OCI-LY7 (cell line): ENCODE results near the gene RASA2. TPM values are rescaled to one million over a fixed set of nuclear protein-coding genes. Genes with fewer than 3 reads are reported as not detected.

ENCODE experiments used
- Bru-seq: library from RNA; stranded (reverse); fragments of 400-500 nt; gene quantifications from one replicate; lab custom pipeline; 2021; lab: Mats Ljungman, UMichigan
- BruChase-seq, 2 experiments: library from RNA; stranded (reverse); fragments of 400-500 nt; gene quantifications; one replicate each; lab custom pipeline; 2021; lab: Mats Ljungman, UMichigan
- BruUV-seq: library from RNA; stranded (reverse); fragments of 400-500 nt; replicated peaks from 2 replicates; lab custom pipeline; 2021; lab: Mats Ljungman, UMichigan
- CTCF ChIA-PET: fragments of 300-600 bp; sonication (Branson Sonifier 250); formaldehyde crosslinking; loops from one replicate; lab custom pipeline; 2022; ENCODE audit warnings: antibody characterized with exemption; ENCODE audit not compliant: unreplicated experiment; lab: Charles Lee
- POLR2A ChIA-PET: fragments of 300-600 bp; sonication (Branson Sonifier 250); formaldehyde crosslinking; loops from one replicate; lab custom pipeline; 2022; ENCODE audit warnings: antibody characterized with exemption; lab: Charles Lee
- DNase-seq: peaks from one replicate; pipeline ENCODE4 v3.0.0-alpha.2; 2015; ENCODE audit warnings: low spot score
- H2AFZ ChIP-seq: fragments of 200-600 bp; sonication (generic), shearing (Covaris generic); 2 replicates; pipeline ENCODE4 v1.6.1; 2014; ENCODE audit warnings: mild to moderate bottlenecking, antibody characterized with exemption, low read length, moderate library complexity
- H3K27ac ChIP-seq: fragments of 200-600 bp; sonication (generic); 2 replicates; pipeline ENCODE4 v1.5.1; 2014; ENCODE audit warnings: mixed run types, low read depth, mild to moderate bottlenecking, moderate library complexity, low read length, inconsistent platforms; ENCODE audit not compliant: poor library complexity, severe bottlenecking
- H3K36me3 ChIP-seq: fragments of 200-600 bp; sonication (generic); 2 replicates; pipeline ENCODE4 v1.6.1; 2014; ENCODE audit warnings: mild to moderate bottlenecking, antibody characterized with exemption, low read length, moderate library complexity, mixed read lengths; ENCODE audit not compliant: insufficient read depth
- H3K4me1 ChIP-seq: fragments of 200-600 bp; sonication (generic); 2 replicates; pipeline ENCODE4 v1.5.1; 2014; ENCODE audit warnings: mild to moderate bottlenecking, low read length; ENCODE audit not compliant: insufficient read depth, poor library complexity, severe bottlenecking
- H3K4me2 ChIP-seq: fragments of 200-600 bp; sonication (generic); 2 replicates; pipeline ENCODE4 v1.6.1; 2014; ENCODE audit warnings: mild to moderate bottlenecking, low read length
- H3K4me3 ChIP-seq: fragments of 200-600 bp; sonication (generic); 2 replicates; pipeline ENCODE4 v1.5.1; 2014; ENCODE audit warnings: mild to moderate bottlenecking, low read depth, low read length; ENCODE audit not compliant: poor library complexity, severe bottlenecking
- H3K79me2 ChIP-seq: fragments of 200-600 bp; sonication (generic); 2 replicates; pipeline ENCODE4 v1.6.1; 2016; ENCODE audit warnings: low read depth, mild to moderate bottlenecking, low read length, moderate library complexity, mixed read lengths; ENCODE audit not compliant: insufficient read depth
- H3K9me2 ChIP-seq: fragments of 200-600 bp; sonication (generic); 2 replicates; pipeline ENCODE4 v1.6.1; 2016; ENCODE audit warnings: mild to moderate bottlenecking, low read length, mixed read lengths; ENCODE audit not compliant: insufficient read depth
- H3K9me3 ChIP-seq: fragments of 200-600 bp; sonication (generic); 2 replicates; pipeline ENCODE4 v1.6.1; 2014; ENCODE audit warnings: mild to moderate bottlenecking, mixed run types, low read length, mixed read lengths
- H4K20me1 ChIP-seq: fragments of 200-600 bp; sonication (generic); 2 replicates; pipeline ENCODE4 v1.6.1; 2014; ENCODE audit warnings: mild to moderate bottlenecking, antibody characterized with exemption, low read length, moderate library complexity, mixed read lengths; ENCODE audit not compliant: insufficient read depth
- CTCF ChIP-seq: fragments of 200-600 bp; sonication (generic); conservative IDR thresholded peaks from 2 replicates; pipeline ENCODE4 v1.5.1; 2014; ENCODE audit warnings: mild to moderate bottlenecking, antibody characterized with exemption, low read length, moderate library complexity, mixed read lengths
- EZH2phosphoT487 ChIP-seq: fragments of 200-600 bp; sonication (generic); IDR thresholded peaks from 2 replicates; pipeline ENCODE4 v1.6.1; 2018; ENCODE audit warnings: low read depth, borderline replicate concordance, mild to moderate bottlenecking, mixed run types, antibody characterized with exemption, low read length, moderate library complexity, mixed read lengths
- intact Hi-C: fragments of 100-400 bp; cut with micrococcal nuclease; formaldehyde crosslinking; loops from one replicate; pipeline ENCODE4 v1.10.0; 2022; ENCODE audit not compliant: unreplicated experiment
- long read RNA-seq: library from polyadenylated mRNA; stranded (forward); transcript quantifications from one replicate; pipeline ENCODE4 v2.0.0, GENCODE V29; 2022
- total RNA-seq, 2 experiments: library from RNA; depleted of rRNA in 1 of 2; stranded (reverse); fragments of >200 nt in 1 of 2; shearing (Covaris generic) in 1 of 2; gene quantifications; 2 replicates each; pipeline ENCODE4 v1.2.3, GENCODE V29; 2014 to 2022

RASA2 gene
- total RNA-seq (2014; rRNA removed; shearing (Covaris generic)): 11.0 and 13.0 TPM in 2 replicates
- 21.7 and 27.8 TPM in 2 replicates for total RNA-seq (2022)
- Bru-seq, nascent RNA: percentile 87 among the genes with signal in this experiment
- BruChase-seq, experiment 1, labeled RNA remaining after a 6-hour chase: percentile 77 among the genes with signal in this experiment
- percentile 86 among the genes with signal in this experiment for BruChase-seq, experiment 2, labeled RNA remaining after a 2-hour chase
- long read RNA-seq, full-length matches to known transcripts: 11 of 37 reads
- long read RNA-seq, partial matches to known transcripts: 17 of 37 reads
- long read RNA-seq, other reads (novel, unspliced or antisense): 9 of 37 reads

- H3K4me2 ChIP-seq: peak within 1 kb of the TSS; percentile 94
- ChIA-PET POLR2A (interaction anchor here (0.6 to 2.0 kb wide), 9 partner anchors 10 to 108 kb away, joined by 3 to 9 read pairs (median 3); no protein-coding TSS in a partner anchor), CTCF (interaction anchor here (1.0 to 1.2 kb wide), 2 partner anchors 101 to 104 kb away, joined by 3 to 4 read pairs; no protein-coding TSS in a partner anchor)
- H3K4me3 ChIP-seq: peak within 1 kb of the TSS; percentile 97
- H3K79me2 ChIP-seq: peaks cover 41% of the 10 kb centered on the region
- H3K9me3 ChIP-seq: no peaks in the 10 kb centered on the region
- H4K20me1 ChIP-seq: peaks cover 39% of the 10 kb centered on the region
- no peaks in the 10 kb centered on the region for H3K9me2 ChIP-seq
- DNase-seq: peak; percentile 87
- peak within 1 kb of the TSS; percentile 98 for H2AFZ ChIP-seq
- H3K36me3 ChIP-seq: peaks cover 7% of the 10 kb centered on the region; the same call in 1 of the 2 replicates
- peaks cover 36% of the 10 kb centered on the region for H3K4me1 ChIP-seq
- peak within 1 kb of the TSS; percentile 80 for H3K27ac ChIP-seq
- BruUV-seq: no TSS peak
- TF ChIP-seq CTCF (no peak), EZH2phosphoT487 (no peak)
- intact Hi-C loops: loop anchor here (10.0 kb wide), 2 partner anchors 248 to 388 kb away; partner anchors contain the start of genes ATP1B3 and RNF7
Observed at GRCh38 chr3:141486746-141487520, at the start of gene RASA2. TSS of gene RASA2 (plus strand) at chr3:141487027. CDS start at chr3:141487084, 57 bp downstream.

- no peak for DNase-seq
- CTCF ChIA-PET: no interaction called here
- Histone ChIP-seq H3K4me3 (no peak overlapping the region), H3K27ac (no peak overlapping the region), H3K9me3 (no peaks in the 10 kb centered on the region), H3K4me1 (peaks cover 12% of the 10 kb centered on the region), H2AFZ (no peak overlapping the region), H3K36me3 (no peaks in the 10 kb centered on the region), H3K9me2 (no peaks in the 10 kb centered on the region), H4K20me1 (no peaks in the 10 kb centered on the region), H3K4me2 (no peak overlapping the region), H3K79me2 (no peaks in the 10 kb centered on the region)
- TF ChIP-seq EZH2phosphoT487: no peak
- no peak for TF ChIP-seq CTCF
- intact Hi-C loops: no loop called here
- BruUV-seq: no TSS peak
- POLR2A ChIA-PET: interaction anchor here (0.6 to 1.4 kb wide), 6 partner anchors 9 to 650 kb away, joined by 3 to 9 read pairs (median 4); no protein-coding TSS in a partner anchor
Observed at GRCh38 chr3:141439589-141439988, 47.2 kb upstream of the RASA2 start.
